ENCODE measurements around the gene BPGM.

- TF ChIP-seq, protein P1, sequence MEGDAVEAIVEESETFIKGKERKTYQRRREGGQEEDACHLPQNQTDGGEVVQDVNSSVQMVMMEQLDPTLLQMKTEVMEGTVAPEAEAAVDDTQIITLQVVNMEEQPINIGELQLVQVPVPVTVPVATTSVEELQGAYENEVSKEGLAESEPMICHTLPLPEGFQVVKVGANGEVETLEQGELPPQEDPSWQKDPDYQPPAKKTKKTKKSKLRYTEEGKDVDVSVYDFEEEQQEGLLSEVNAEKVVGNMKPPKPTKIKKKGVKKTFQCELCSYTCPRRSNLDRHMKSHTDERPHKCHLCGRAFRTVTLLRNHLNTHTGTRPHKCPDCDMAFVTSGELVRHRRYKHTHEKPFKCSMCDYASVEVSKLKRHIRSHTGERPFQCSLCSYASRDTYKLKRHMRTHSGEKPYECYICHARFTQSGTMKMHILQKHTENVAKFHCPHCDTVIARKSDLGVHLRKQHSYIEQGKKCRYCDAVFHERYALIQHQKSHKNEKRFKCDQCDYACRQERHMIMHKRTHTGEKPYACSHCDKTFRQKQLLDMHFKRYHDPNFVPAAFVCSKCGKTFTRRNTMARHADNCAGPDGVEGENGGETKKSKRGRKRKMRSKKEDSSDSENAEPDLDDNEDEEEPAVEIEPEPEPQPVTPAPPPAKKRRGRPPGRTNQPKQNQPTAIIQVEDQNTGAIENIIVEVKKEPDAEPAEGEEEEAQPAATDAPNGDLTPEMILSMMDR (IDR thresholded peaks at IDR 0.05), result no peak
- no peak for TF ChIP-seq EZH2 (IDR thresholded peaks at IDR 0.05; ENCODE audit: borderline replicate concordance, insufficient read depth, low read depth, low read length, poor library complexity, severe bottlenecking)
Measured at GRCh38 chr7:134709197-134709596, 62.5 kb downstream of the BPGM start.
